GM21723 (cell line): ENCODE measurements around the gene TUBGCP4.
"Not testable (repeated sequence)": the region's sequence is repeated elsewhere in the genome, so short reads cannot be mapped to it uniquely, and the experiment has no call there.

ENCODE experiments used
- ATAC-seq: cut with Tn5 transposase; IDR thresholded peaks from one replicate; pipeline ENCODE4 v1.9.1; 2021; ENCODE audit warnings: mild to moderate bottlenecking, moderate library complexity; ENCODE audit not compliant: unreplicated experiment

TUBGCP4 gene, protein sequence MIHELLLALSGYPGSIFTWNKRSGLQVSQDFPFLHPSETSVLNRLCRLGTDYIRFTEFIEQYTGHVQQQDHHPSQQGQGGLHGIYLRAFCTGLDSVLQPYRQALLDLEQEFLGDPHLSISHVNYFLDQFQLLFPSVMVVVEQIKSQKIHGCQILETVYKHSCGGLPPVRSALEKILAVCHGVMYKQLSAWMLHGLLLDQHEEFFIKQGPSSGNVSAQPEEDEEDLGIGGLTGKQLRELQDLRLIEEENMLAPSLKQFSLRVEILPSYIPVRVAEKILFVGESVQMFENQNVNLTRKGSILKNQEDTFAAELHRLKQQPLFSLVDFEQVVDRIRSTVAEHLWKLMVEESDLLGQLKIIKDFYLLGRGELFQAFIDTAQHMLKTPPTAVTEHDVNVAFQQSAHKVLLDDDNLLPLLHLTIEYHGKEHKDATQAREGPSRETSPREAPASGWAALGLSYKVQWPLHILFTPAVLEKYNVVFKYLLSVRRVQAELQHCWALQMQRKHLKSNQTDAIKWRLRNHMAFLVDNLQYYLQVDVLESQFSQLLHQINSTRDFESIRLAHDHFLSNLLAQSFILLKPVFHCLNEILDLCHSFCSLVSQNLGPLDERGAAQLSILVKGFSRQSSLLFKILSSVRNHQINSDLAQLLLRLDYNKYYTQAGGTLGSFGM

DNA sequence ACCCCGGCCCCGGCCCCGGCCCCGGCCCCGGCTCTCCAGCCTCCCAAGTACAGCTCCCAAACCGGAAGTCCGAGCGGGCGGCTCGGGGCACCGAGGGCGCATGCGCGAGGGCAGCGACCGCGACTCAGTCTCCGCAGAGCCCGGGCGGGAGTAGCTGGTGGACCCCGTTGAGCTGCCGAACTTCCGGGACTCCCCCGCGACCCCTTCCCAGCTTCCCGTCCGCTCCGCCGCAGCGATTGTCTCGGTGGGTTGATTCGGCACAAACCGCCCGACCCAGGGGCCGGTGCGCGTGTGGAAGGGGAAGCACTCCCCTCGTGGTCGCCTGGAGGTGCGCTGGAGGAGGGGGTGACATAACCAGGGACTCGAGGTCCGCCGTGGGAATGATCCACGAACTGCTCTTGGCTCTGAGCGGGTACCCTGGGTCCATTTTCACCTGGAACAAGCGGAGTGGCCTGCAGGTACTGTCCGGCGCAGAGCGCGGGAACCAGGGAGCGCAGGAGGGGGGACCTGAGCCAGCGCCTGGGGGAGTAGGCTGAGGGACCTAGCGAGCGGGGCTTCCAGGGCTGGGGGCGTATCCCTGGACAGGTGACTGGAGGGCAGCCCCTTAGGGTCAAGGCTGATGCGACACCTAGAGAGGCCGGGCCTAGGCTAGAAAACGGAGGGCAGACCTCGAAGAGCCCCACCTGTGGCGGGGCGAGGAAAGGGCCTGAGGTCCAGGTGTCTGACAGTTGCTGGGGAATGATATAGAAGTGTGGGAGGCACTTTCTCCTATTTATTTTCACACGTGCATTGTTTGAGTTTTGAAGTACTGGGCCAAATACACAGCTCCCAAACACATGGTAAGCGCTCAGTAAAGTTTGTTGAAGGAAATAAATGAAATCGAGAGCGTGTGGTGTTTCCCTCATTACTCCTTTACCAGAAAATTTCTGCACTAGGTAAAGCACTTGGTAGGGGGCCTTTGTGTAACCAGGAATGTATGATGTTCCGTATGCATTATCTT lies at the start of gene TUBGCP4, which contains the start of gene ZSCAN29:
Gene TUBGCP4, plus strand, starts transcription at position 127 of the 1,000 bp plus-strand sequence. Its CDS starts 254 bp downstream, at position 381.
Gene ZSCAN29, minus strand, starts transcription at position 69 of the 1,000 bp plus-strand sequence. CDS start 1,130 bp downstream, outside the sequence.
- ATAC-seq: peak; percentile 81

DNA sequence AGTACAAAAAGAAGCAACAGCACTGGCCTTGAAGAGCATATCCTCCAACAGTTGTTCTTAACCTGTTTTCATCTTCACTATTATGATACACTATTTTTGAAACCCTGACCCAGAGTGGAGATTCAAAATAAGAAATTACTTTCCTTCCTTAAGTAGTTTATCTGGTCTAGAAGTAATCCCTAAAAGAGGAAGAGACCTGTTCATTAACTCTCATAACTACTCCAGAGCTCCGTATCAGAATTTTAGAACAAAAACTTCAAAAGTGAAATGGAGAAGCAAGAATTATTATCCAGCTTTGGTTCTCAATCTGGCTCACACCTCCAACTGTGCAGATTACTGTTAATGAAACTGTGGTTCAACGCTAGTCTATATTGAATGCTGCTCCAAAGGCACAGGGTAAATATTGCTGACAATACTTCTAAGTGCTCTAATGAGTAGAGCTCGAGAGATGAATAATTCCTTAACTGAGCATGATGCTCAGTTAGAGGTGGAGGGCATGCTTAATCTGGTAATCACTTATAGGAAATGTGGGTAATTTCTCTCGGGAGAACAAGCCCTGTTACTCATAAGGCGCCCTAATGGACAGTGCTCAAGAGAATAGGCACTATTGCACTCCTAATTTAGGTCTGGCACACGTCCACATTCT lies 45.7 kb upstream of the TUBGCP4 start:
- no peak for ATAC-seq

DNA sequence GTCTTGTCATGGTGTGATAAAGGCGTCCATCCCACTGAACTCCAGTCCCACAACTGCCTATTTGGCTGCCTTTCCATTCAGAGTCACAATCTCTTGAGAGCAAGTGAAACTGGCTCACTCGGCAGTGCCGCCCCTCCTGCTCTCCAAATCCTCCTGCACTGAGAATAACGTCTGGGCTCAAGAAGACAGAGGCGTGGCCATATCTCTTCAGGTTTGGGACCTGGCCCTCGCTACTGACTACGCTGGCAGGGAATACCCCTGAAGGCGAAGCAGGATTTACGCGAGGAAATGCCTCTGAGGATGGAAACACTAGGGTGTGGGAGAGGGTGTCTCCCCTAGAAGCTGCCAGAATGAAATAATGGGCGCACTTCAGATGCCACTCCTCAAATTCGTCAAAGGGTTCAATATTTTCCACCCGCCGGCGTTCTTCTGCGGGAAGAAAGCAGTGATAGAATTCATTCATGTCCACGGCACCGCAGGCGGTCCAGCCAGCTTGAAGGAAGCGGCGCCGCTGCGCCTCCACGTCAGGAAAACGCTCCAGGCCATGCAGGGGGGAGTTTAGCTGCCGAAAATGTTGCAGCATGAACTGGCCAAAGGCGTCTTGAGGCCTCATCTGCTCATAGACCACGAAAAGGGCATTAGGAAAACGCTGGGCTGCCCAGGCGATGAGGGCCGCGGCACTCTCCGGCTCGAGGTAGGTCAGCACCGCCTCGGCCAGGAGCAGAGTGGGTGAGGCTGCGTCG lies 41.5 kb upstream of the TUBGCP4 start:
- ATAC-seq: no peak

DNA sequence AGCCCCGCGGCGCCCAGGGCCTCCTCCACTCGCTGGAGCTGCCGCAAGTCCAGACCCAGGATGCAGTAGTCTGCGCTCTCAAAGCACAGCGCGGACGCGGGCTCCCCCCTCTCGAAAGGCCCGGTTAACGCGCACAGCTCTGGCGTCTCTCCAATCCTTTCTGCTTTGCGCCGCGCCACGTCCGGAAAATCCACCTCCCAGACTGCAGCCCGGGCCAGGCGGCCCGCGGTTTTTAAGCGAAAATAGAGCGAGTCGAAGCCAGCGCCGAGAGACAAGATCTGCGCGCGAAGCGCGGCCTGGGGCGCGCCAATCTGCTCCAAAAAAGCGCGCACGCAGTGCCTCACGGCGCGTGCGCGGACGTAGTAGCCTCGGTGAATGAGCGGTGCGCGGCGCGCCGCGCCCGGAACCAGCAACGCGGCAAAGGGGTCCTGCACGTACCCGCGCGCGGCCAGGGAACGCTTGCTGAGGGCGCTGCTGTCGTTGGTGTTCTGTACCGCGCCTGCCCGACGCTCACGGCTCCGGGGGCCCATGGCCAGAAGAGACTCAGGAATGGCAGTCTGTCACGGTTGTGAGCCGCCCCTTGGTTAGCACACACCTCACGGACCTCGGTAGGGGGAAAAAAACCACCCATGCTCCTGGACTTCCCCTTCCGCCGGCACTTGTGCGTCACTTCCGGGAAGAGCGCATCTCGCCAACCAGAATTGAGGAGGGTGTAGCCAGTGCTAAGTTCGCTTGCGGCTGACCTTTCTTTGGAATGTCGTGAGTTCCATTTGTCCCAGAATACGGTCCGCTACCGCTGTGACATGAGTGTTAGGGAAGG lies 40.7 kb upstream of the TUBGCP4 start, which contains the start of gene LCMT2:
Gene LCMT2, minus strand, starts transcription at position 614 of the 820 bp plus-strand sequence. Its CDS starts 84 bp downstream, at position 530.
- peak; percentile 88 for ATAC-seq

DNA sequence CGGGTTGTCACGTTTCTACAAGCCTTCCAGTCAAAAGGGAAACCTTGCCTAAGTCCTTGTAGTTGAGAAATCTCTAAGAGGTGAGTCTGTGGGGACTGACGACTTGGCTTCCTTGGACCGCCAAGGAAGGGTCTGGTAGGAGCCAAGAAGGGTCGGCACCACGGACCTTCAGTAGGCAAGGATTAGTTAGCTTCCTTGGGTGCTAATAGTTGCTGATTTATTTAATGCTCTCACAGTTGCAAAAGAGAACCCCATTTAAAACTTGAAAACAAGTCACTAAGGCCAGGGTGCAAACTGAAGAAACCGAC lies 40.2 kb upstream of the TUBGCP4 start:
- peak; percentile 13 for ATAC-seq

DNA sequence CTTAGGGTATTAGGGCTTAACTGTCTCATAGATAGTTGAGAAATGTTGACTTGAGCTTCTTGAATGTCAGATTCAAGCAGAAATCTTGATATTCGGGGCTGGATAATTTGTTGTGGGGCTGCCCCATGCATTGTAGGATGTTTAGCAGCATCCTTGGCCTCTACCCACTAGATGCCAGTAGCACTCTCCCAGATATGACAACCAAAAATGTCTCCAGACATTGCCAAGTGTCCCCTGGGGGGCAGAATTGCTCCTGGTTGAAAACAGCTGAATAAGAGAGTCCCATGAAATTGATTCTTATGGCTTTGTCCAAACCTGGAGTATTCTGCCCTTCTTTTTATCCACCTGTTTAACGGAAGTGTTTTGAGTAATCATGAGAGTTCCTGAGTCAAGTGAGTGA lies 24.6 kb upstream of the TUBGCP4 start:
- no peak for ATAC-seq

DNA sequence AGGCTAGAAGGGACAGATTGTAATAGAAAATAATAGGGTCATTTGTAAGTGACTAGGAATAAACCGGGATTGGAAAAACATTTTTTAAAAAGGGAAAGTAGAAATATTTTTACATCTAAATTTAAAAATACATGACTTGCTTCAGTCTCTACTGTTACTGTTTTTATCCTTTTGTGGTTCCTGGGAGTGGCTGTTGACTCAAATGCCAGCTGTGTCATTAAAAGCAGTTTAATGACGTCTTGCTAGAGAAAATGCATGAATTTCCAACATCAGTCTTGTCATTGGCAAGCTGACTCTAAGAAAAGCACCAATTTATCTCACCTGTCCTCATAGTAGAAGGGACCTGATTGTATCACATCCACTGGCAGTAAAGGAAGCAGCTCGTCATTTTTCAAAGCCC lies 23.8 kb upstream of the TUBGCP4 start:
- ATAC-seq: no peak

DNA sequence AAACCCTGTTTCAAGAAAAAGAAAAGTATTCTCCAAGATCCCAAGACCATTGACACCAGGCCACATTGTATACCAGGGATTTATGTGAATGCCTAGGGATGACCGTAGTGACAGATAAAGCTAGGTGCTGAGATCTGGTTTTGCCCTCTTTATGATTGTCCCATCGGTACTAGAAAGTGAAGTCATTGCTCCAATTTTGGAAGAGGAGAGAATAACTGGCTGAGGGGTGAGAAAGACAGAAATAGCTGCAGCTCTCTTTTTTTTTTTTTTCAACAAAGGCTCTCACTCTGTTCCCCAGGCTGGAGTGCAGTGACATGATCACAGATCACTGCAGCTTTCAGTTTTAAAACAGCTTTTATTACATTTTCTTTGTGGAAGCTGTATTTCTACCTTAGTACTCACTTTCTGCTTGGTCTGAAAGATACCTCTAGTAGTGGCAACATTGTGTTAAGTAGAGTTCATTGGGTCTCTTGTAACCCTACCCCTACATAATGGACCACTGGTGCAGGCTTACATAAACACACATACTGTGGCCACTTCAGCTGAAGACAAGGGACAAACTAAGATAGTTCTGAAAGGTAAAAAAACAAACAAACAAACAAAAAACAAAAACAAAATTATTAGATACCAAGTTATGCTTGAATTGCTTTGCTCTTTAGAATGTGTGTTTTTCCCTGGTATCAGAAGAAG lies 18.1 kb upstream of the TUBGCP4 start:
- ATAC-seq: no peak

DNA sequence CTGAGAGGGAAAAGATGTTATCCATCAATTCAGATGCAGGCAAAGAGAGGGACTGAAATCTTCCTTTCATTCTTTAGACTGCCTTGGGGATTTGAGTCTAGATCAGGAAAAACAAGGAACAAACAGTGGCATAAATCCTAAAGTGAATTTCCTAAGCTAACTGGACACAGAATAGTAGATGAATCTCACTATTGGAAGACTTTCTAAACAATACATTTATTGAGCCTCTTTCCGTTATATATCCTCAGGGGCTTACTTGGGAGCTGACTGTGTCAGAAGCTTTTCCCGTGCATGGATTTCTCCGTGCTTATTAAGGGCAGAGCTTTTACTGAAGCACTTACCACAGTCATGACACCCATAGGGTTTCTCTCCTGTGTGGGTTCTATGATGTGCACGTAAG lies 10.1 kb upstream of the TUBGCP4 start:
- no peak for ATAC-seq

DNA sequence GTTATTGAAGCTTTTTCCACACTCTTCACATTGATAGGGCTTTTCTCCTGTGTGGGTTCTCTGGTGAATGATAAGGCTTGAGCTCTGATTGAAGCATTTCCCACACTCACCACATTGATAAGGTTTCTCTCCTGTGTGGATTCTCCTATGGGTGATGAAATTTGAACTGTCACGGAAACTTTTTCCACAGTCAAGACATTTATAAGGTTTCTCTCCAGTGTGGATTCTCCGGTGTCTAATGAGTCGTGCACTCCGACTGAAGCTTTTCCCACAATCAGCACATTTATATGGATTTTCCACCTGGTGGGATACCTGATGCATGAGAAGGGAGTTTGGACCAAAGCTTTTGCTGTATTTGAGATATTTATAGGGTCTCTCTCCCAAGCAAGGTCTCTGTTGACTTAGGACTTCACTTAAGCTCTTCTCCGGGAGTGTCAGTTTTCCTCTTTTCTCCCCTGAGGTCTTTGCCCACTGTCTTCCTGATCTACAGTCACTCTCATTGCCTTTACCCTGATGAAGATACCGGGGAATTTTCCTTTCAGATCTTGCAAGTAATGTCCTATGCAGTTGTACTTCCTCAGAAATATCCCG lies 9.5 kb upstream of the TUBGCP4 start:
- no peak for ATAC-seq

DNA sequence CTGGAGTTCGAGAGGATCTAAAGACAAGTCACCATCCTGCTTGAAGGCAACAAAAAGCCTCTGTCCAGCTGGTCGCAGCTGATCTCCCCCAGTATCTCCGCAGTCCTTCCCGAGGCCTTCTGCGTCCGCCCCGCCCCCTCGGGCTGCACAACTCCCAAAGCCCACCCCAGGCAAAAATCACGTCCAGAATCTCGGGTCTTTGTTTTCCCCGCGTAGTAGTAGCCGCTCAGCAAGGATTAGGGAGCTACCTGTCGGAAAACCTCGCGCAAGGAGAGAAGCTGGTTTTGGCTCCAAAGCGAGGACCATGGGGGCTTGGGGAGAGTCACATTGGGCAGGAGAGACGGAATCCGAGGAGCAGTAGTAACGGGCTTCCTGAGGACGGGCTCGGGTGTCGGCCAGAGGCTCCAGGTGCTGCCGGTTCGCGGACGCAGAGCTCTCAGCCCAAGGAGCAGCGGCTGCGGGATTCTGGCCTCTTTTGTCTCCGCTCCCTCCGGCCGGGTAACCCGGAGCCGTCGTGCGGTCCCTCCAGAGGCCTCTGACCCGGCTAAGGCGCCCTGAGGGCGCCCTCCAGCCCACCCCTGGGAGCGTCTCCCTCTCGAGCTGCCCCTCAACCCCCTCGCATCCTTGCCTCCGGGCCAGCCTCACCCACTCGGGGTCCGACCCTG lies 459 bp upstream of the TUBGCP4 start:
- peak; percentile 33 for ATAC-seq

DNA sequence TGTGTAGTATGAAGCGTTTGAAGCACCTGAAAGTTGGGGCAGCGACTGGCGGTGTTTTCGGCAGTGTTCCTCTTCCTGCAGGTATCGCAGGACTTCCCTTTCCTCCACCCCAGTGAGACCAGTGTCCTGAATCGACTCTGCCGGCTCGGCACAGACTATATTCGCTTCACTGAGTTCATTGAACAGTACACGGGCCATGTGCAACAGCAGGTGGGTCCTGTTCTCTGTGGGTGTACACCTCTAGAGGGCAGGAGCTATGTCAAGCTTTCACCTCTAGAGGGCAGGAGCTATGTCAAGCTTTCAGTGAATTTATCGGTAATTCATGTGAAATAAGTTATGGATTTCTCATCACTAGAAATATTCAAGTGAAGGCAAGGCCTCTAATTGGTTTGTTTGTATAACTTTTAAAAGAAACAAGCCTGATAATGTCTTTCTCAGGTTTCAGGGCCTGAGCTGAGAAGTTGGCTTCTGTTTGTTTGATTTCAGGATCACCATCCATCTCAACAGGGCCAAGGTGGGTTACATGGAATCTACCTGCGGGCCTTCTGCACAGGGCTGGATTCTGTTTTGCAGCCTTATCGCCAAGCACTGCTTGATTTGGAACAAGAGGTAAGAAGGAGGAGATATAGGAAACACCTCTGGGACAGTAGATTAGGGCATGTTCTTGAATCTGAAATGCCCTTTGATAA lies 5.3 kb downstream of the TUBGCP4 start:
- no peak for ATAC-seq

DNA sequence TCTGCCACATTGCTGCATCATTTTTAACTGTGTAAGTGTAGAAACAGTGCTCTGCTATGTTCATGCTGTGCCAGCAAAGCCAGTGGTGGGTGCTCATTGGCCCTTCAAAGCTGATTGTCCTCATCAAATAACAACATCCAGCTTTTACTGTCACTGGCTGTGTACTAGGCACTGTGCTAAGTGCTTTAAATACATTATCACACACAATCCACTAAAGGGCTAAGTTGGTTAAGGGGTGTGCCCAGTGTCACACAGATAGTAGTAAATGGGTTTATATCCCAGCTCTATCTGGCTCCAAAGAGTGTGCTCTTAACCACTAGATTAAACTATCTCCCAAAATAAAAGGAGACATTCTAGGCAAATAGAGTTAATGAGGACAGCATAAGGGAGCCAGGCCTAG lies 7.7 kb downstream of the TUBGCP4 start:
- ATAC-seq: no peak

DNA sequence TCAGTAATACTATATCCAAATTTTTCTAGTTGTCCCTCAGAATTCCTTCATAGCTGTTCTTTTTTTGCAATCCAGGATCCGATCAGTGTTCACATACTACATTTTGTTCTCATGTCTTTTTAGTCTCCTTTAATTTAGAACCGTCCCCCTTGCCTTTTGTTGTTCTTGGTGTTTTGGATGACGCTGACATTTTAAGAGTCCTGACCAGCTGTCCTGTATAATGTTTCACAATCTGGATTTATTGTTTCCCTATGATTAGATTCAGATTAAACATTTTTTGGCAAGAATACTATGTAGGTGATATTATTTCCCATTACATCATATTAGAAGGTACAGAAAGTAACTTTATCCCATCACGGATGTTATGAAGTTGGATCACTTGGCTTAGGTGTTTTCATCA lies 11.4 kb downstream of the TUBGCP4 start:
- ATAC-seq: no peak

DNA sequence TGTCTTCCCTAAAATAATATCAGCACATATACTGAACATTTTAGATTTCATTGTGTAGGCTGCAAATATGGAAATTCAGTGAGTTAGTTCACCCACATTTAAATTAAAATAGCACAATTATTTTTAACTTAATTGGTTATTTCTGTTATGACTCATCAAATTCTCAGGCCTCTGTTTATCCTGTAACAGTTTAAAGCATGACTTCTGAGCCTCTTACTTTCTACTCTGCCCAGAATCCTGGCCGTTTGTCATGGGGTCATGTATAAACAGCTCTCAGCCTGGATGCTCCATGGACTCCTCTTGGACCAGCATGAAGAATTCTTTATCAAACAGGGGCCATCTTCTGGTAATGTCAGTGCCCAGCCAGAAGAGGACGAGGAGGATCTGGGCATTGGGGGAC lies 12.2 kb downstream of the TUBGCP4 start:
- no peak for ATAC-seq

DNA sequence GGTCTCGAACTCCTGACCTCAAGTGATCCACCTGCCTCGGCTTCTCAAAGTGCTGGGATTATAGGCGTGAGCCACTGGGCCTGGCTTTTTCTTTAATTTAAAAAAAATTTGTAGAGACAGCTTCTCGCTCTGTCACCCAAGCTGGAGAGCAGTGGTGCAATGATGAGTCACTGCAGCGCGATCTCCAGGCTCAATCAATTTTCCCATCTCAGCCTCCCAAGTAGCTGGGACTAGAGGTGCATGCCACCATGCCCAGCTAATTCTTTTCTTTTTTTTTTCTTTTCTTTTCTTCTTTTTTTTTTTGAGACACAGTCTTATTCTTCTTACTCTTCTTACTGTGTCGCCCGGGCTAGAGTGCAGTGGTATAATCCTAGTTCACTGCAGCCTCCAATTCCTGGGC lies 19.8 kb downstream of the TUBGCP4 start:
- no peak for ATAC-seq

DNA sequence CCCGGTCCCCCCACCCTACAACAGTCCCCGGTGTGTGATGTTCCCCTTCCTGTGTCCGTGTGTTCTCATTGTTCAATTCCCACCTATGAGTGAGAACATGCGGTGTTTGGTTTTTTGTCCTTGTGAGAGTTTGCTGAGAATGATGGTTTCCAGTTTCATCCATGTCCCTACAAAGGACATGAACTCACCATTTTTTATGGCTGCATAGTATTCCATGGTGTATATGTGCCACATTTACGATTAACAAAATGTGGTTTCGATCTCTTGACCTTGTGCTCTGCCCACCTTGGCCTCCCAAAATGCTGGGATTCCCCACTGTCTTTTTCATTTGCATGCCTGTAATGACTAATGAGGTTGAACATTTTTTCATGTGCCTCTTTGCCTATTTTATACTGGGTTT lies 22.7 kb downstream of the TUBGCP4 start:
- ATAC-seq: not testable (repeated sequence)
